ENCODE data around the gene PAK5. TPM values are rescaled to one million over a fixed set of nuclear protein-coding genes. Genes with fewer than 3 reads are reported as not detected.

The PAK5 gene
- total RNA-seq, 1 experiment from 2014 or later, result not detected

- no peak for TF ChIP-seq ZBTB33 (IDR thresholded peaks at IDR 0.05; ENCODE audit: extremely low read depth, insufficient replicate concordance, low read length)
- no peak for TF ChIP-seq JUND (IDR thresholded peaks at IDR 0.05)
These were observed 347.6 kb downstream of the PAK5 start (continued) for GRCh38 chr20:9491324-9491723.

GRCh38 chr20:9490631-9491030 is 348.2 kb downstream of the PAK5 start:
- TF ChIP-seq EZH2 (IDR thresholded peaks at IDR 0.05), result no peak
- no peak overlapping the region for H3K27ac ChIP-seq (ENCODE audit: low read depth, low read length)
- DNase-seq (ENCODE audit: low read depth, low spot score) (no peak), ATAC-seq (no peak)
- no peaks in the 10 kb centered on the region for H3K4me1 ChIP-seq (ENCODE audit: control insufficient read depth in 1 of 2, insufficient read depth in 2 of 2, low read length in 2 of 2)
- H3K4me2 ChIP-seq (ENCODE audit: low read length), result no peak overlapping the region
- no peaks in the 10 kb centered on the region for H4K20me1 ChIP-seq (ENCODE audit: insufficient read depth)
- intact Hi-C loops (cut with micrococcal nuclease), result no loop called here
- H3K9me3 ChIP-seq (ENCODE audit: control insufficient read depth in 1 of 2, insufficient read depth in 1 of 2, low read depth in 1 of 2, low read length in 2 of 2), result no peaks in the 10 kb centered on the region
- peaks cover 25% of the 10 kb centered on the region for H3K27me3 ChIP-seq (ENCODE audit: insufficient read depth, low read length)
- H2AFZ ChIP-seq (ENCODE audit: low read depth, low read length, poor library complexity, severe bottlenecking), result no peak overlapping the region
- no peak overlapping the region for H3K4me3 ChIP-seq (replicated peaks in 1 of 2; ENCODE audit: low read depth in 1 of 2, low read length in 2 of 2)
- no TSS peak for BruUV-seq (replicated peaks)
- no peaks in the 10 kb centered on the region for H3K36me3 ChIP-seq (ENCODE audit: control insufficient read depth in 1 of 2, insufficient read depth in 2 of 2, low read length in 2 of 2)
- H3K9ac ChIP-seq (ENCODE audit: low read length), result no peak overlapping the region
- no peaks in the 10 kb centered on the region for H3K9me2 ChIP-seq (ENCODE audit: insufficient read depth)
- RAD21 ChIA-PET (ENCODE audit: low non-redundant PET in 1 of 2, low total read pairs in 2 of 2, uncharacterized antibody in 2 of 2, unreplicated experiment in 2 of 2), result no interaction called here
- POLR2A ChIA-PET, result no interaction called here
- H3K79me2 ChIP-seq (ENCODE audit: insufficient read depth, low read length), result no peaks in the 10 kb centered on the region
- CTCF ChIA-PET, result no interaction called here

GRCh38 chr20:9490161-9490560 is 348.7 kb downstream of the PAK5 start:
- no peak for ATAC-seq
- H4K20me1 ChIP-seq (ENCODE audit: insufficient read depth), result no peaks in the 10 kb centered on the region
- H2AFZ ChIP-seq (ENCODE audit: low read depth, low read length, poor library complexity, severe bottlenecking), result no peak overlapping the region
- H3K27me3 ChIP-seq (ENCODE audit: insufficient read depth, low read length), result peaks cover 25% of the 10 kb centered on the region
- ChIA-PET POLR2A (no interaction called here), RAD21 (ENCODE audit: low non-redundant PET in 1 of 2, low total read pairs in 2 of 2, uncharacterized antibody in 2 of 2, unreplicated experiment in 2 of 2) (no interaction called here), CTCF (no interaction called here)
- H3K36me3 ChIP-seq (ENCODE audit: control insufficient read depth in 1 of 2, insufficient read depth in 2 of 2, low read length in 2 of 2), result no peaks in the 10 kb centered on the region
- H3K4me3 ChIP-seq (replicated peaks in 1 of 2; ENCODE audit: low read depth in 1 of 2, low read length in 2 of 2), result no peak overlapping the region
- H3K9ac ChIP-seq (ENCODE audit: low read length), result no peak overlapping the region
- no peaks in the 10 kb centered on the region for H3K79me2 ChIP-seq (ENCODE audit: insufficient read depth, low read length)
- DNase-seq (ENCODE audit: low read depth, low spot score), result no peak
- no peak overlapping the region for H3K4me2 ChIP-seq (ENCODE audit: low read length)
- no peak overlapping the region for H3K27ac ChIP-seq (ENCODE audit: low read depth, low read length)
- no peaks in the 10 kb centered on the region for H3K4me1 ChIP-seq (ENCODE audit: control insufficient read depth in 1 of 2, insufficient read depth in 2 of 2, low read length in 2 of 2)
- no peak for TF ChIP-seq RAD21 (IDR thresholded peaks at IDR 0.05; ENCODE audit: low read depth)
- TF ChIP-seq CEBPB (IDR thresholded peaks at IDR 0.05; ENCODE audit: low read depth), result no peak
- TF ChIP-seq ATF3 (IDR thresholded peaks at IDR 0.05), result no peak
- no peak for TF ChIP-seq ZFX (IDR thresholded peaks at IDR 0.05)
- no peak for TF ChIP-seq EGR1 (IDR thresholded peaks at IDR 0.05; ENCODE audit: low read depth)
- TF ChIP-seq FOSL1 (IDR thresholded peaks at IDR 0.05; ENCODE audit: low read depth), result no peak
- no peak for TF ChIP-seq SIN3A (IDR thresholded peaks at IDR 0.05; ENCODE audit: low read depth)
- no peak for TF ChIP-seq EZH2phosphoT487 (IDR thresholded peaks at IDR 0.05; ENCODE audit: borderline replicate concordance)
- TF ChIP-seq POLR2AphosphoS5 (IDR thresholded peaks at IDR 0.05; ENCODE audit: low read depth, low read length), result no peak
- no peak for TF ChIP-seq ELF1 (IDR thresholded peaks at IDR 0.05; ENCODE audit: borderline replicate concordance, low read depth)
- no peak for TF ChIP-seq ZBTB33 (IDR thresholded peaks at IDR 0.05; ENCODE audit: extremely low read depth, insufficient replicate concordance, low read length)
- no peak for TF ChIP-seq SP1 (IDR thresholded peaks at IDR 0.05; ENCODE audit: low read depth)
- TF ChIP-seq JUND (IDR thresholded peaks at IDR 0.05), result no peak
- TF ChIP-seq CBX3 (IDR thresholded peaks at IDR 0.05; ENCODE audit: low read depth), result no peak
- TF ChIP-seq ZNF274 (IDR thresholded peaks at IDR 0.05; ENCODE audit: low read depth, low read length), result no peak
- no peaks in the 10 kb centered on the region for H3K9me2 ChIP-seq (ENCODE audit: insufficient read depth)
- intact Hi-C loops (cut with micrococcal nuclease), result no loop called here
- no TSS peak for BruUV-seq (replicated peaks)
- no peaks in the 10 kb centered on the region for H3K9me3 ChIP-seq (ENCODE audit: control insufficient read depth in 1 of 2, insufficient read depth in 1 of 2, low read depth in 1 of 2, low read length in 2 of 2)
